ENCODE measurements around the gene MOB1A.

DNA sequence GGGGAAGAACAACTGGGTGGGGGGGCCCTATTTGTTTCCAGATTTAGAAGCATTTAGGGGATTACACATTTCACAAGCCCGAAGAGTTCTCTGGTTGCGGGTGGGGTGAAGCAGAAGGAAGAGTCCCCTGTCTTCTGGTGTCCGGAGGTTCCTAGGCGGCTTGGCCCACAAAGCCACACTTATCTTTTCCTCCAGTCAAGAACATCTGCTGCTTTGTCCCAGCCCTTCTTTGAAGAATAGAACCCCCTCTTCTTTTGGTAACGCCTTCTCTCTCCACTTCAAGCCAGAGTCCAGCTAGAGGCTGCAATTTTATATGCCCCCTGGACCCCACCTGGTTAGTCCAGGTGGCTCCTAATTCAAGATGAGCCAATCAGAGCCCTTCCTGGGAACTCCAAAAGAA lies 46.8 kb downstream of the MOB1A start:
- no peak for TF ChIP-seq ZFX (IDR thresholded peaks at IDR 0.05)
- TF ChIP-seq, protein P1, sequence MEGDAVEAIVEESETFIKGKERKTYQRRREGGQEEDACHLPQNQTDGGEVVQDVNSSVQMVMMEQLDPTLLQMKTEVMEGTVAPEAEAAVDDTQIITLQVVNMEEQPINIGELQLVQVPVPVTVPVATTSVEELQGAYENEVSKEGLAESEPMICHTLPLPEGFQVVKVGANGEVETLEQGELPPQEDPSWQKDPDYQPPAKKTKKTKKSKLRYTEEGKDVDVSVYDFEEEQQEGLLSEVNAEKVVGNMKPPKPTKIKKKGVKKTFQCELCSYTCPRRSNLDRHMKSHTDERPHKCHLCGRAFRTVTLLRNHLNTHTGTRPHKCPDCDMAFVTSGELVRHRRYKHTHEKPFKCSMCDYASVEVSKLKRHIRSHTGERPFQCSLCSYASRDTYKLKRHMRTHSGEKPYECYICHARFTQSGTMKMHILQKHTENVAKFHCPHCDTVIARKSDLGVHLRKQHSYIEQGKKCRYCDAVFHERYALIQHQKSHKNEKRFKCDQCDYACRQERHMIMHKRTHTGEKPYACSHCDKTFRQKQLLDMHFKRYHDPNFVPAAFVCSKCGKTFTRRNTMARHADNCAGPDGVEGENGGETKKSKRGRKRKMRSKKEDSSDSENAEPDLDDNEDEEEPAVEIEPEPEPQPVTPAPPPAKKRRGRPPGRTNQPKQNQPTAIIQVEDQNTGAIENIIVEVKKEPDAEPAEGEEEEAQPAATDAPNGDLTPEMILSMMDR (IDR thresholded peaks at IDR 0.05 in 2 of 3, conservative IDR thresholded peaks at IDR 0.05 in 1 of 3; ENCODE audit: borderline replicate concordance in 1 of 3, insufficient read depth in 1 of 3, low read depth in 2 of 3, low read length in 2 of 3), result no peak
- no peak for TF ChIP-seq EGR1 (IDR thresholded peaks at IDR 0.05; ENCODE audit: low read depth)
- TF ChIP-seq POLR2A (IDR thresholded peaks at IDR 0.05; ENCODE audit: borderline replicate concordance, extremely low read depth, insufficient read depth, insufficient read length), result no peak
- no peak for TF ChIP-seq MAX (IDR thresholded peaks at IDR 0.05)
- TF ChIP-seq POLR2AphosphoS5 (IDR thresholded peaks at IDR 0.05; ENCODE audit: low read depth, low read length), result no peak
